ENCODE data around the gene FAM234B.

The FAM234B gene

DNA sequence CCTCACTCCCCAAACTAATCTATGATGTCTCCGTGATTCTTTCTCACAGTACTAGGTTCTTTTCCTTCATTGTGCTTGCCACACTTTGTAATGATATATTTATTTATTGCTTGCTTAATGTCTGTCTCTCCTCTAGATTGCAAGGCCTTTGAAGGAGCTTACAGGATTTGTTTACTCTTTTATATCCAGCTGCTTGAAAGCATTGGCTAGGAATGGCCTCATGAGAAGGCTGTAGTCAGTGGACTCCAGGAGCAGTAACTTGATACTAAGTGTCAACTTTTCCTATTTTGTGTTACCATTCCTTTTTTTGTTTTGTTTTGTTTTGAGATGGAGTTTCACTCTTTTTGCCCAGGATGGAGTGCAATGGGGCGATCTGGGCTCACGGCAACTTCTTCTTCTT is 7.3 kb upstream of the FAM234B start:
- no peaks in the 10 kb centered on the region for H4K20me1 ChIP-seq (ENCODE audit: insufficient read depth)
- H3K36me3 ChIP-seq (ENCODE audit: insufficient read depth): no peaks in the 10 kb centered on the region
- H3K27me3 ChIP-seq (ENCODE audit: insufficient read depth, low read depth): no peaks in the 10 kb centered on the region
- H3K4me2 ChIP-seq: no peak overlapping the region
- H3K79me2 ChIP-seq (ENCODE audit: insufficient read depth, low read depth): no peaks in the 10 kb centered on the region
- H3K4me1 ChIP-seq (ENCODE audit: low read depth, poor library complexity, severe bottlenecking): no peaks in the 10 kb centered on the region
- H3K9ac ChIP-seq: no peak overlapping the region
- TF ChIP-seq, protein P1, sequence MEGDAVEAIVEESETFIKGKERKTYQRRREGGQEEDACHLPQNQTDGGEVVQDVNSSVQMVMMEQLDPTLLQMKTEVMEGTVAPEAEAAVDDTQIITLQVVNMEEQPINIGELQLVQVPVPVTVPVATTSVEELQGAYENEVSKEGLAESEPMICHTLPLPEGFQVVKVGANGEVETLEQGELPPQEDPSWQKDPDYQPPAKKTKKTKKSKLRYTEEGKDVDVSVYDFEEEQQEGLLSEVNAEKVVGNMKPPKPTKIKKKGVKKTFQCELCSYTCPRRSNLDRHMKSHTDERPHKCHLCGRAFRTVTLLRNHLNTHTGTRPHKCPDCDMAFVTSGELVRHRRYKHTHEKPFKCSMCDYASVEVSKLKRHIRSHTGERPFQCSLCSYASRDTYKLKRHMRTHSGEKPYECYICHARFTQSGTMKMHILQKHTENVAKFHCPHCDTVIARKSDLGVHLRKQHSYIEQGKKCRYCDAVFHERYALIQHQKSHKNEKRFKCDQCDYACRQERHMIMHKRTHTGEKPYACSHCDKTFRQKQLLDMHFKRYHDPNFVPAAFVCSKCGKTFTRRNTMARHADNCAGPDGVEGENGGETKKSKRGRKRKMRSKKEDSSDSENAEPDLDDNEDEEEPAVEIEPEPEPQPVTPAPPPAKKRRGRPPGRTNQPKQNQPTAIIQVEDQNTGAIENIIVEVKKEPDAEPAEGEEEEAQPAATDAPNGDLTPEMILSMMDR (conservative IDR thresholded peaks at IDR 0.05; ENCODE audit: low read depth, low read length): no peak
- no peak overlapping the region for H2AFZ ChIP-seq (ENCODE audit: low read depth)
- no peak overlapping the region for H3K4me3 ChIP-seq (IDR thresholded peaks at IDR 0.05; ENCODE audit: insufficient read depth, low read depth, low read length)
- H3K27ac ChIP-seq: no peak overlapping the region

DNA sequence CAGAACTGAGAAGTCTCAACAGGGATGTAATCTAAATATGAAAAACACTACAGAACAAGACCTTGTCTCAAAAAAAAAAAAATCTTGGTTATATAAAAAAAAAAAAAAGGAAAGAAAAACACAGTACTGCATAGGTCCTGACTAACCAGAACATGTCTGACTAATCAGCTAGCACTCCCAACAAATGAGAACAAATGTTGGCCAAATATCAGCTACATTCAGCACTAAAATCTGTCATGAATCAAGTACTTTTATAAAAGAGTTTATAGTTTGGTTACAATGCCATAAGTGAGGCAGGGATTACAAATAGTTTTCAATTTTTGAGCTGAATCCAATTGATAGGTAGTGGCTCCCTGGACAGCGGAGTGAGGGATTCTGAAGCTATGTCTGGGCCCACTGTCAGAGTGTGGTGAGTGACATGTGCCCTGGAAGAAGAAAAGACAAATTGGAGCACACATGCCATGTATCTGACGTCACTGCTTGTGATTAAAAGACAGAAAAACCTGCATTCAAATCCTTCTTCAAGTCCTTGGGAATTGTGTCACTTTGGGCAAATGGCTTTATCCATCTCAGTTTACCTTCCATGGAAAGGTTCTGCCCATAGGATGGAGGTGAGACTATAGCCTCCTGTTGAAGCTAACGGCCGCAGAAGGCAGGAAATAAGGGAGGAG is 5.6 kb upstream of the FAM234B start:
- no peaks in the 10 kb centered on the region for H4K20me1 ChIP-seq (ENCODE audit: insufficient read depth)
- no peaks in the 10 kb centered on the region for H3K79me2 ChIP-seq (ENCODE audit: insufficient read depth, low read depth)
- H3K4me2 ChIP-seq: no peak overlapping the region
- H3K9ac ChIP-seq: no peak overlapping the region
- peaks cover under 1% of the 10 kb centered on the region for H3K4me1 ChIP-seq (ENCODE audit: low read depth, poor library complexity, severe bottlenecking)
- H3K27ac ChIP-seq: no peak overlapping the region
- H2AFZ ChIP-seq (ENCODE audit: low read depth): no peak overlapping the region
- TF ChIP-seq, protein P1 (conservative IDR thresholded peaks at IDR 0.05; ENCODE audit: low read depth, low read length): no peak
- no peaks in the 10 kb centered on the region for H3K27me3 ChIP-seq (ENCODE audit: insufficient read depth, low read depth)
- no peaks in the 10 kb centered on the region for H3K36me3 ChIP-seq (ENCODE audit: insufficient read depth)
- no peak overlapping the region for H3K4me3 ChIP-seq (IDR thresholded peaks at IDR 0.05; ENCODE audit: insufficient read depth, low read depth, low read length)

DNA sequence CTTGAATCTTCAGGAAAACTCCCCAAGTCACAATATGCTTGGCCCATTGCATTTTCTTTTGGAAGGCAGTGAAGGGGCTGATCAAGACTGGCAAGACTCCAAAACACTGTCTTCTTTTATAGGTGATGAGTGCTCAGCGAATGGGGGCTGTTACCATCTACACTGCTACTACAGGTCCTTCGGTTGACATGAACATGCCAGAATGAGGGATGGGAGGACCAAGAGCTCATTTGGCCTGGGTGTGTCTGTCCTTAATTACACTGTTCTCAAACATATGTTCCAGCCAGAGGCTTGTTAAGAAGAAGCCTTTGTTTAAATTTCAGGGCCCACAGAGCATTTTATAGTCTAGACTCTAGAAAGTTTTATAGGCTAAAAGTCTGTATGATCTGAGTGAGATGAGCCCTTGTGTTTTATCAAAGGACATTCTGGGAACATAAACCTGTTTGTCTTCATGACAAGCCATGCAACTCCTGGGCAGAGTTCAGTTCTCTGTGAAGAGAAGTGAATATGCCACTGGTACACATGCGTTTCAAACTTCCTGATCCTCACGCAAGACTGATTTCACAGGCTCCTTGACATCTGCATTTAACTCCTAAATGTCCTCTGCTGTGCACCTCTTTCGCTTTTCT is 4.7 kb upstream of the FAM234B start:
- Histone ChIP-seq H3K36me3 (ENCODE audit: insufficient read depth) (no peaks in the 10 kb centered on the region), H3K4me3 (IDR thresholded peaks at IDR 0.05; ENCODE audit: insufficient read depth, low read depth, low read length) (no peak overlapping the region), H3K79me2 (ENCODE audit: insufficient read depth, low read depth) (no peaks in the 10 kb centered on the region), H3K4me1 (ENCODE audit: low read depth, poor library complexity, severe bottlenecking) (peaks cover 4% of the 10 kb centered on the region), H3K4me2 (no peak overlapping the region), H4K20me1 (ENCODE audit: insufficient read depth) (no peaks in the 10 kb centered on the region), H3K9ac (no peak overlapping the region), H3K27me3 (ENCODE audit: insufficient read depth, low read depth) (no peaks in the 10 kb centered on the region), H3K27ac (no peak overlapping the region), H2AFZ (ENCODE audit: low read depth) (no peak overlapping the region)
- TF ChIP-seq, protein P1 (conservative IDR thresholded peaks at IDR 0.05; ENCODE audit: low read depth, low read length): no peak

DNA sequence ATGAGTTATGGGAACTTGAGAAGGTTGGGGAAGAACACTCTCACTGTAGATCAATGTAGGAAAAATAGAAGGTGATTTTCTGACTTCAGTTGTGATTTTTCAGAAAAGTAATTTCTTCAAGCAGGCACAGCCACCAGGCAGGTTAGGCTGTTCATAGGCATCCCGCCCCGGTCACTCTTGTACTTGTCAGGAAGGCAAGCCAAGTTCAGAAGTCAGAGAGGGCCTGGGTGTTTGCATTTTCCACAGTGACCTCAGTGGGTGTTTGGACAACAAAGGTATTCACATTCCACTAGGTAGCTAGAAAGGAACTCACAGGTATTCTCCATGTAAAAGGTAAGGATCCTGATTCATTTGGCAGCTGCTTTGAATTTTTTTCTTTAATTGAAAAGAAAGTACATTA is 3.0 kb upstream of the FAM234B start:
- H3K4me2 ChIP-seq: no peak overlapping the region
- H3K36me3 ChIP-seq (ENCODE audit: insufficient read depth): no peaks in the 10 kb centered on the region
- no peak overlapping the region for H3K27ac ChIP-seq
- H3K4me1 ChIP-seq (ENCODE audit: low read depth, poor library complexity, severe bottlenecking): peaks cover 4% of the 10 kb centered on the region
- no peaks in the 10 kb centered on the region for H3K79me2 ChIP-seq (ENCODE audit: insufficient read depth, low read depth)
- H3K9ac ChIP-seq: no peak overlapping the region
- H2AFZ ChIP-seq (ENCODE audit: low read depth): no peak overlapping the region
- H3K4me3 ChIP-seq (IDR thresholded peaks at IDR 0.05; ENCODE audit: insufficient read depth, low read depth, low read length): no peak overlapping the region
- TF ChIP-seq, protein P1 (conservative IDR thresholded peaks at IDR 0.05; ENCODE audit: low read depth, low read length): no peak
- no peaks in the 10 kb centered on the region for H3K27me3 ChIP-seq (ENCODE audit: insufficient read depth, low read depth)
- H4K20me1 ChIP-seq (ENCODE audit: insufficient read depth): no peaks in the 10 kb centered on the region
